Measurements from ENCODE around the gene OR6B1. TPM values are rescaled to one million over a fixed set of nuclear protein-coding genes. Genes with fewer than 3 reads are reported as not detected.
A peak's percentile ranks its signal among the peaks of the same experiment; 100 is the strongest.
"Not testable (repeated sequence)": the region's sequence is repeated elsewhere in the genome, so short reads cannot be mapped to it uniquely, and the experiment has no call there.

OR6B1 gene
- total RNA-seq, 1 experiment from 2014 or later: not detected

DNA sequence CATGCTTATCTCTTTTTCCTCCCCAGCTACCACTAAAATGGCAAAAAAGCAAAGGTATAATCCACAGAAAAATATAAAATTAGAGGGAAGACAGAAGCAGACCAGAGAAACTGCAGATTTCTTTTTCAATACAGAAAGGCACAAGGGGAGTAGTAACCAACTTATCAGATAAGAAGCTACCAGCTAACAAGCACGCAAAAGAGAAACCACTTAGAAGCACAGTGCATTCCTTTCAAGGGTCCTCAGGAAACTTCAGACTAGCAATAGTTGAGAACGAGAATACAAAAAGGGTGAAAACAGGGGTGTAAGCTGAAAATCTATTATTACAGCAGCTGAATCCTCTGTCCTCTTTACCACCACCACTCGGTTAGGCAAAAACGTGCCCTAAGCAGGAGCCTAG, 38.8 kb downstream of the OR6B1 start:
- DNase-seq (ENCODE audit: low read depth): no peak

DNA sequence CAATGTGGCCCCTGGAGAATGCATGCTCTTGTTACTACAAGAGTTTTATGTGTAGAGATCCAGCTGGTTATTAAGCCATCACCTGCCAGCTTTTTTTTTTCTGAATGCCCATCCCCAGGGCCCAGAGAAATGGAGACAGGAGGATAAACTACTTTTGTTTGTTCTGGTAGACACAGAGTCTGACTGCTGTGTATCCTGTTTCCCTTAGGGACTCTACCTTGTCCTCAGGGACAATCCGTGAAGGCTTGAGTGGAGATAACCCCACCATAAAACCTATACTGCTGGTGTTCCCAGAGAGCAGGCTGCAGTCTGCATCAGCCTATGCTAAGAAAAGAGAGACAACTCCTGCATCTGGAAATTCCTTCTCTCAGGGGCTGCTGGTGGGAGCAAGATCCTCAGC, 48.5 kb downstream of the OR6B1 start, which contains the start of gene OR2A5:
OR2A5 (plus strand) TSS at position 301 of the 400 bp plus-strand sequence. CDS start 1,454 bp downstream, outside the sequence.
- no peak for DNase-seq (ENCODE audit: low read depth)

DNA sequence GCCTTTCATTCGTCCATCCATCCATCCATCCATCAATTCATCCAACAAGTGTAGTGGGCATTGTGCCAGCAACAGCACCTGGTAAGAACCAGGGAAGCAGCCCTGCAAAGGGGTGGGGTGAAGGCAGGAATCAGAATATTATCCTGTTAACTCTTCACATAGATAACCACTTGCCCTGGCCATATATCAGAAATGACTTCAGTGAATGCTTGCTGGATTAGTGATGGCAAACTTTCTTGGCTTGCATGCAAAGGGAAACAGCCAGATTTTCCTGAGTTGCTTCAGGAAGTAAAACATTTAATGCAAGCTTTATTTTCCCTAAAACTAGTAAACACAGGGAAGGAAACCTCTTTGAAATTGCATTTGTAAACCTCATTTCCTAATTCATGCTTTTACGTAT, 49.4 kb downstream of the OR6B1 start:
- DNase-seq (ENCODE audit: low read depth): no peak

DNA sequence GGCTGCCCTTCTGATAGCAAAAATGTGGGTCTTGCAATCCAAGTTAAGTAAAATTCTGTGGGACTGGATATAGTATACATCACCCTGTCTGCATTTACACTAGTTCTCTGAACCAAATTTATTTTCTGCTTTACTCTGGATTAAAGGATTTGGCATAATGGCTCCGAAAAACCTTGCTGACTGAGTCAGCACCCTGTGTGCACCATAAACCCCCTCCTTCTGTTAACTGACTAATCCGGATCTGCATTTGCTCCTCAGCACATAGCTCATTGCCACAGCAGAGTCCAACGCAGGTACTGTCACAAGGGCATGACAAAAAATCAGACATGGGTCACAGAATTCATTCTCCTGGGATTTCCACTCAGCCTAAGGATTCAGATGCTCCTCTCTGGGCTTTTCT, 50.0 kb downstream of the OR6B1 start:
- DNase-seq (ENCODE audit: low read depth): peak; percentile 16

DNA sequence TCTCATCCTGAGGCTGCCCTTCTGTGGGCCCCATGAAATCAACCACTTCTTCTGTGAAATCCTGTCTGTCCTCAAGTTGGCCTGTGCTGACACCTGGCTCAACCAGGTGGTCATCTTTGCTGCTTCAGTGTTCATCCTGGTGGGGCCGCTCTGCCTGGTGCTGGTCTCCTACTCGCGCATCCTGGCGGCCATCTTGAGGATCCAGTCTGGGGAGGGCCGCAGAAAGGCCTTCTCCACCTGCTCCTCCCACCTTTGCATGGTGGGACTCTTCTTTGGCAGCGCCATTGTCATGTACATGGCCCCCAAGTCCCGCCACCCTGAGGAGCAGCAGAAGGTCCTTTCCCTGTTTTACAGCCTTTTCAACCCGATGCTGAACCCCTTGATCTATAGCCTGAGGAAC, 50.8 kb downstream of the OR6B1 start:
- not testable (repeated sequence) for DNase-seq (ENCODE audit: low read depth)

DNA sequence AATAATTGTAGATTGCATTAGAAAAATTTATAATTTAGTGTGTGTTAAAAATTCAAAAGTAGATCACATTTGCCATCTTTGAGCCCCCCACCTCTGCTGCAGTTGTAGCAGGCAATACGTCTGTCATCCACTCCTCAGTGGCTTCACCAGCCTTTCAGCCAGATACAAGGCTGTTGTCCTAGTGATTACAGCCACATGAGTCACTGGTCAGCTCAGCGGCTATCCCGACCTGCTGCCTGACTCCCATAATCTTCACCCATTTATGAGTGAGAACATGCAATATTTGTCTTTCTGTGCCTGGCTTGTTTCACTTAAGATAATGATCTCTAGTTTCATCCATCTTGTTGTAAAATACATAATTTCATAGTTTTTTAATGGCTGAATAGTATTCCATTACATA, 57.8 kb downstream of the OR6B1 start:
- peak; percentile 61 for DNase-seq (ENCODE audit: low read depth)

Other genes starting within 250 kb of the OR6B1 start
- not detected in 2 replicates for gene CTAGE6, start 242.6 kb upstream of the OR6B1 start, total RNA-seq (2014; rRNA removed; shearing (Covaris generic))
- gene TCAF1, start 98.1 kb upstream of the OR6B1 start, total RNA-seq (2014; rRNA removed; shearing (Covaris generic)): 43.7 and 45.3 TPM in 2 replicates
- not detected in 2 replicates for gene OR2F2, start 65.1 kb upstream of the OR6B1 start, total RNA-seq (2014; rRNA removed; shearing (Covaris generic))
- not detected in 2 replicates for gene OR2F1, start 45.5 kb upstream of the OR6B1 start, total RNA-seq (2014; rRNA removed; shearing (Covaris generic))
- not detected in 2 replicates for gene OR2A5, start 48.6 kb downstream of the OR6B1 start, total RNA-seq (2014; rRNA removed; shearing (Covaris generic))
- not detected in 2 replicates for gene OR2A25, start 69.5 kb downstream of the OR6B1 start, total RNA-seq (2014; rRNA removed; shearing (Covaris generic))
- not detected in 2 replicates for gene OR2A12, start 86.0 kb downstream of the OR6B1 start, total RNA-seq (2014; rRNA removed; shearing (Covaris generic))
- not detected in 2 replicates for gene OR2A2, start 109.3 kb downstream of the OR6B1 start, total RNA-seq (2014; rRNA removed; shearing (Covaris generic))
- not detected in 2 replicates for gene OR2A14, start 122.9 kb downstream of the OR6B1 start, total RNA-seq (2014; rRNA removed; shearing (Covaris generic))
- 2.7 TPM in 1 of 2 replicates, not detected in the other for gene CTAGE4, start 183.1 kb downstream of the OR6B1 start, total RNA-seq (2014; rRNA removed; shearing (Covaris generic))
- not detected in 2 replicates for gene ARHGEF35, start 195.5 kb downstream of the OR6B1 start, total RNA-seq (2014; rRNA removed; shearing (Covaris generic))
- gene OR2A42, start 239.3 kb downstream of the OR6B1 start, total RNA-seq (2014; rRNA removed; shearing (Covaris generic)): not detected in 2 replicates

Measured in M059J (cell line).